ENCODE data around the gene GABRG2.

DNA sequence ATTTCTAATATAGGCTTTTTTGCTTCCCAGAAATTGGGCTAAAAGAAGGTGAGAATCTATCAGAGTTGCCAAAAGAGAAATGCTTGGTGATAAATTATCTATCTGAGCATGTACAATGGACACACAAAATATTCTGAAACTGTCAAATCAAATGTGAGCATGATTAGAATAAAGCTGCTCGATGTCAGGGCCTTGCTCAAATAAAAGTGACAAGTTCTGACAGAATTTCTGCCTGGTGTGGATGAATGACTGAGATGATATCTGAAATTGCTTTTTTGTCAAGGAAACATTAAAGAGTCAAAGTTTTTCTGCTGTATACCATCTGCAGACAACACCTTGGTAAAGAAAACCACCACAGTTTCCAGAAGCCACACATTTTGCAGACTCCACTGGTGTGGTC, 128.8 kb downstream of the GABRG2 start:
- TF ChIP-seq POLR2AphosphoS5 (IDR thresholded peaks at IDR 0.05; ENCODE audit: low read depth, low read length) (no peak), TAF1 (IDR thresholded peaks at IDR 0.05; ENCODE audit: borderline replicate concordance, low read depth, low read length) (no peak), POLR2A (IDR thresholded peaks at IDR 0.05; ENCODE audit: low read depth, low read length) (no peak)
